CD4-positive, alpha-beta T cell treated with Interleukin-12 subunit alpha and Interleukin-12 subunit beta, for 1 hour (primary cell): ENCODE data around the gene HLA-DMA.

Experiments
- DNase-seq: peaks from one replicate; pipeline ENCODE4 v3.0.0-alpha.2; 2020

Gene HLA-DMA

GRCh38 chr6:32912951-32913350 is 39.9 kb downstream of the HLA-DMA start:
- no peak for DNase-seq

- no peak for DNase-seq
These were observed 44.0 kb downstream of the HLA-DMA start for GRCh38 chr6:32908897-32909296.

- no peak for DNase-seq
These were observed 46.4 kb downstream of the HLA-DMA start for GRCh38 chr6:32906539-32906938.

- no peak for DNase-seq
These were observed 47.8 kb downstream of the HLA-DMA start for GRCh38 chr6:32905078-32905477.

- DNase-seq, result no peak
These were observed 48.9 kb downstream of the HLA-DMA start for GRCh38 chr6:32903952-32904351.
